GM12891 (cell line): ENCODE data around the gene UMAD1.

Experiments used
- PAX5 ChIP-seq: IDR thresholded peaks from 2 replicates; pipeline ENCODE4 v1.6.1; 2011; ENCODE audit warnings: low read length, moderate library complexity, mild to moderate bottlenecking; ENCODE audit not compliant: insufficient read depth, severe bottlenecking
- POLR2A ChIP-seq: IDR thresholded peaks from 2 replicates; pipeline ENCODE4 v1.6.1; 2011; ENCODE audit warnings: low read depth, low read length, control low read depth
- POLR2AphosphoS5 ChIP-seq: IDR thresholded peaks from 2 replicates; pipeline ENCODE4 v1.6.1; 2011; ENCODE audit warnings: low read depth, low read length, control low read depth
- TAF1 ChIP-seq: IDR thresholded peaks from 2 replicates; pipeline ENCODE4 v1.6.1; 2011; ENCODE audit warnings: low read depth, low read length, control low read depth

- TF ChIP-seq POLR2A (no peak), POLR2AphosphoS5 (no peak), TAF1 (no peak), PAX5 (no peak)
Measured at GRCh38 chr7:7707806-7708205, 67.3 kb downstream of the UMAD1 start.
